Purkinje cell (primary cell): ENCODE data around the gene PPP1R3F. TPM values are rescaled to one million over a fixed set of nuclear protein-coding genes. Genes with fewer than 3 reads are reported as not detected.

ENCODE experiments used
- polyA plus RNA-seq: library from polyadenylated mRNA; unstranded; fragments of >200 nt; fragmentation: Nextera tagmentation; gene quantifications from 2 replicates; pipeline ENCODE4 v1.2.1, GENCODE V29; 2014

Gene PPP1R3F, protein sequence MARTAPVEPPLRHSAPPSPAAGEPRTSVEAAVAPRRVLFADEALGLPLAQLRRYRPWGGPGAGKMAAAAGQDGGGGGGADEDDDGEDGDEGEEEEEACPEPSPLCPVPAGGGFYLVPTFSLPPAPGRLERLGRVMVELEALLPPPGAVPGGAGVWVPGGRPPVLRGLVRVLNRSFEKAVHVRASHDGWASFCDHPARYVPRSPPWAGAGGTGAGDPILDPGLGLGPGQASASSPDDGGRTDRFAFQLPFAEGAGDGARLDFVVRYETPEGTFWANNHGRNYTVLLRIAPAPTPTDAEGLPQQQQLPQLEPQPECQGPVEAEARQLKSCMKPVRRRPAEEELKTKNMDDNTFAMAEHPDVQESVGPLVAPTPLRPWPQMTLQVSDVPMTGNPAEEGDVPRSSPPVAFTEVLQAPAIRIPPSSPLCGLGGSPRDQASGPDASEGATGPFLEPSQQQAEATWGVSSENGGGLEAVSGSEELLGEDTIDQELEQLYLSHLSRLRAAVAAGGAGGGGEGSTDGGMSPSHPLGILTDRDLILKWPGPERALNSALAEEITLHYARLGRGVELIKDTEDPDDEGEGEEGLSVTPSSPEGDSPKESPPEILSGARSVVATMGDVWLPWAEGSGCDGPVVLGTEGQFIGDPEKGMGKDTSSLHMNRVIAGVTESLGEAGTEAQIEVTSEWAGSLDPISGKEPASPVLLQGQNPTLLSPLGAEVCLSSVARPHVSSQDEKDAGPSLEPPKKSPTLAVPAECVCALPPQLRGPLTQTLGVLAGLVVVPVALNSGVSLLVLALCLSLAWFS
- polyA plus RNA-seq, result 11.7 and 13.1 TPM in 2 replicates

DNA sequence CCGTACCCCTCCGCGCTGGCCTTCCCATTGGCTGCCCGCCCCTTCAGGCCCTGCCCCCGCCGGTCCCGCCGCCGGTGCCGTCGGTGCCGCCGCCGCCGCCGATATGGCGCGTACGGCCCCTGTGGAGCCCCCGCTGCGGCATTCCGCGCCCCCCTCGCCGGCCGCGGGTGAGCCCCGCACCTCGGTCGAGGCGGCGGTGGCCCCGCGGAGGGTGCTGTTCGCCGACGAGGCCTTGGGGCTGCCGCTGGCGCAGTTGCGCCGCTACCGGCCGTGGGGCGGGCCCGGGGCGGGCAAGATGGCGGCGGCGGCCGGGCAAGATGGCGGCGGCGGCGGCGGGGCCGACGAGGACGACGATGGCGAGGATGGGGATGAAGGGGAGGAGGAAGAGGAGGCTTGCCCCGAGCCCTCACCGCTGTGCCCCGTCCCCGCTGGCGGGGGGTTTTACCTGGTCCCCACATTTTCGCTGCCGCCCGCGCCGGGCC is at the start of gene PPP1R3F:
TSS of gene PPP1R3F (plus strand) at position 27 of the 482 bp plus-strand sequence. CDS start at position 104, 77 bp downstream.

DNA sequence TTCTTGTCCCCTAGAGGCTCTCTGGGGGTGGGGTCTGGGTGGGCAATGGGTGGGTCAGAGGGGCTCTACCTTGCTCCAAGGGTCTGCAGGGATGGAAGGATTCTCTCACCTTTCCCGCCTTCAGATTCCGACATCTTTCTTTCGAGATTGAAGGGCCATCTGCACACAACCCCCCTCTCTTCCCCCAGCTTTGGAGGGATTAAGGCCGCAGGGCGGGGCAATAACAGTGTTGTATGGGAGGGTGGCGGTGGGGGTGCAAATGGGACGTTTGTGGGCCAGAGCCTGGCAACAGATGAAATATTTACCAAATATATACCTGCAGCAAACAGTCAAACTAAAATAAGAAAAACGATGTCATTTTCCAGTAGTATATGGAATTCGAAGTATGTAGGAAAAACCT is 36.4 kb upstream of the PPP1R3F start, which contains the start of gene CACNA1F:
TSS of gene CACNA1F (minus strand) at position 165 of the 400 bp plus-strand sequence. CDS start at position 134, 31 bp downstream.

DNA sequence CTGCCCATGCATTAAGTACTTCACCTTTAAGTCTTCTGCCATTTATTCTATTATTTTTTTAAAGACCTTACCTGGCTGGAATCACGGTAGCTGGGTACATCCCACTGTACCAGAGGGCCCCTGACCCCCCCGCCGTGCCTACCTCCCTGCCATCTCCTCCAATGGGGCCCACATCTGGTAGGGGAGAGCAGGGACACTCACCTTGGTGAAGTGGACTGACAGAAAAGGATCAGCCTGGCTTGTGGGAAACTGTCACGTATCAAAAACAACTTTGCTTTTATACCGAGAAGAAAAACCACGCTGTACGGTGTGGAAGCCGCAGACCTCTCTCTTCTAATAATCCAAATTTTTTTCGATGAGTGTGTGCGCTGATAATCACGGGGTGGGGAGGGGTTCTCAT is 5.1 kb upstream of the PPP1R3F start, which contains the start of gene FOXP3:
TSS of gene FOXP3 (minus strand) at position 251 of the 400 bp plus-strand sequence. CDS start 6,205 bp downstream, outside the sequence.

DNA sequence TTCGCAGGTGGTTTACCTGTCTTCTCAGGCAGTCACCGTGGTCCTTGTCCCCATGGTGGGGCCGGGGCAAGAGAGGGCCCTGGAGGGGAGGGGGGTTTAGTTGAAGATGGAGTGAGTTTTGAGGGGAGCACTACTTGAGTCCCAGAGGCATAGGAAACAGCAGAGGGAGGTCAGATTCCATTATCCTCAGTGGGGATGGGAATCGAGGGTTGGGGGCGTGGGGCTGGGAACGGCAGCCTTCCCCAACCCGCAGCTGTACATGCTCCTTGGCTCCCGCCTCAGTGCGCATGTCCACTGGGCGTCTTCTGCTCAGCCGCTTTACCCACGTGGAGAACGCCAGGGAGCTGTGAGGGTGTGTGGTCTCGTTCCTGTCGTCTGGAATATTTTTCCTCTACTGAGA is 33.8 kb downstream of the PPP1R3F start, which contains the start of gene GAGE10:
TSS of gene GAGE10 (plus strand) at position 301 of the 400 bp plus-strand sequence. CDS start 1,214 bp downstream, outside the sequence.

DNA sequence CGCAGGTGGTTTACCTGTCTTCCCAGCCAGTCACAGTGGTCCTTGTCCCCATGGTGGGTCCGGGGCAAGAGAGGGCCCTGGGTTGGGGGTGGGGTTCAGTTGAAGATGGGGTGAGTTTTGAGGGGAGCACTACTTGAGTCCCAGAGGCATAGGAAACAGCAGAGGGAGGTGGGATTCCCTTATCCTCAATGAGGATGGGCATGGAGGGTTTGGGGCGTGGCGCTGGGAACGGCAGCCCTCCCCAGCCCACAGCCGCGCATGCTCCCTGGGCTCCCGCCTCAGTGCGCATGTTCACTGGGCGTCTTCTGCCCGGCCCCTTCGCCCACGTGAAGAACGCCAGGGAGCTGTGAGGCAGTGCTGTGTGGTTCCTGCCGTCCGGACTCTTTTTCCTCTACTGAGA is 52.1 kb downstream of the PPP1R3F start, which contains the start of gene GAGE12J:
TSS of gene GAGE12J (plus strand) at position 301 of the 400 bp plus-strand sequence. CDS start 1,157 bp downstream, outside the sequence.

DNA sequence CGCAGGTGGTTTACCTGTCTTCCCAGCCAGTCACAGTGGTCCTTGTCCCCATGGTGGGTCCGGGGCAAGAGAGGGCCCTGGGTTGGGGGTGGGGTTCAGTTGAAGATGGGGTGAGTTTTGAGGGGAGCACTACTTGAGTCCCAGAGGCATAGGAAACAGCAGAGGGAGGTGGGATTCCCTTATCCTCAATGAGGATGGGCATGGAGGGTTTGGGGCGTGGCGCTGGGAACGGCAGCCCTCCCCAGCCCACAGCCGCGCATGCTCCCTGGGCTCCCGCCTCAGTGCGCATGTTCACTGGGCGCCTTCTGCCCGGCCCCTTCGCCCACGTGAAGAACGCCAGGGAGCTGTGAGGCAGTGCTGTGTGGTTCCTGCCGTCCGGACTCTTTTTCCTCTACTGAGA is 61.7 kb downstream of the PPP1R3F start, which contains the start of gene GAGE13:
TSS of gene GAGE13 (plus strand) at position 301 of the 400 bp plus-strand sequence. CDS start 1,156 bp downstream, outside the sequence.

Other genes starting within 250 kb of the PPP1R3F start
- gene TFE3, start 226.4 kb upstream of the PPP1R3F start, polyA plus RNA-seq, result 4.2 and 5.9 TPM in 2 replicates
- 0.52 TPM in 1 of 2 replicates, not detected in the other for gene CCDC120, start 210.8 kb upstream of the PPP1R3F start, polyA plus RNA-seq
- 52.4 and 57.9 TPM in 2 replicates for gene PRAF2, start 195.8 kb upstream of the PPP1R3F start, polyA plus RNA-seq
- gene WDR45, start 189.9 kb upstream of the PPP1R3F start, polyA plus RNA-seq, result 32.3 and 43.3 TPM in 2 replicates
- gene GPKOW, start 146.1 kb upstream of the PPP1R3F start, polyA plus RNA-seq, result 13.2 and 14.6 TPM in 2 replicates
- not detected in 2 replicates for gene MAGIX, start 107.0 kb upstream of the PPP1R3F start, polyA plus RNA-seq
- gene PLP2, start 97.9 kb upstream of the PPP1R3F start, polyA plus RNA-seq, result 0.22 and 7.4 TPM in 2 replicates
- gene PRICKLE3, start 83.4 kb upstream of the PPP1R3F start, polyA plus RNA-seq, result not detected in 2 replicates
- 91.9 and 102 TPM in 2 replicates for gene SYP, start 69.6 kb upstream of the PPP1R3F start, polyA plus RNA-seq
- gene CACNA1F, start 36.5 kb upstream of the PPP1R3F start, polyA plus RNA-seq, result not detected in 2 replicates
- 0.69 and 1.3 TPM in 2 replicates for gene CCDC22, start 34.3 kb upstream of the PPP1R3F start, polyA plus RNA-seq
- gene FOXP3, start 5.1 kb upstream of the PPP1R3F start, polyA plus RNA-seq, result not detected in 2 replicates
- not detected in 2 replicates for gene GAGE10, start 33.9 kb downstream of the PPP1R3F start, polyA plus RNA-seq
- not detected in 2 replicates for gene GAGE12J, start 52.2 kb downstream of the PPP1R3F start, polyA plus RNA-seq
- gene GAGE13, start 61.8 kb downstream of the PPP1R3F start, polyA plus RNA-seq, result not detected in 2 replicates